GM19438 (cell line): ENCODE measurements around the gene CABLES2.

Source experiments
- ATAC-seq: cut with Tn5 transposase; IDR thresholded peaks from one replicate; pipeline ENCODE4 v1.9.1; 2021; ENCODE audit warnings: low read depth; ENCODE audit not compliant: unreplicated experiment

Gene CABLES2

GRCh38 chr20:62407221-62407992 lies at the start of gene CABLES2:
CABLES2 (minus strand) TSS chr20:62407285; CDS start chr20:62407276, 9 bp downstream.
- ATAC-seq, result peak; percentile 77

- ATAC-seq, result no peak
Measured at GRCh38 chr20:62455929-62456328, 48.8 kb upstream of the CABLES2 start.

GRCh38 chr20:62454904-62455636 lies 48.0 kb upstream of the CABLES2 start:
- no peak for ATAC-seq

- ATAC-seq, result no peak
Measured at GRCh38 chr20:62453186-62453808, 46.2 kb upstream of the CABLES2 start.

- no peak for ATAC-seq
Measured at GRCh38 chr20:62452475-62453095, 45.5 kb upstream of the CABLES2 start.

GRCh38 chr20:62451970-62452369 lies 44.9 kb upstream of the CABLES2 start:
- ATAC-seq, result no peak

GRCh38 chr20:62451156-62451767 lies 44.2 kb upstream of the CABLES2 start:
- no peak for ATAC-seq

GRCh38 chr20:62449951-62450691 lies 43.0 kb upstream of the CABLES2 start:
- no peak for ATAC-seq

GRCh38 chr20:62448788-62449187 lies 41.7 kb upstream of the CABLES2 start:
- ATAC-seq, result no peak

GRCh38 chr20:62448038-62448437 lies 41.0 kb upstream of the CABLES2 start:
- no peak for ATAC-seq

GRCh38 chr20:62446888-62447869 lies 40.1 kb upstream of the CABLES2 start:
- ATAC-seq, result no peak

- no peak for ATAC-seq
Measured at GRCh38 chr20:62446481-62446880, 39.4 kb upstream of the CABLES2 start.

GRCh38 chr20:62445553-62446340 lies 38.7 kb upstream of the CABLES2 start:
- ATAC-seq, result no peak

GRCh38 chr20:62444286-62444685 lies 37.2 kb upstream of the CABLES2 start:
- ATAC-seq, result no peak

GRCh38 chr20:62441987-62442539 lies 35.0 kb upstream of the CABLES2 start:
- no peak for ATAC-seq

- no peak for ATAC-seq
Measured at GRCh38 chr20:62439218-62439617, 32.1 kb upstream of the CABLES2 start.

GRCh38 chr20:62437927-62438326 lies 30.8 kb upstream of the CABLES2 start:
- no peak for ATAC-seq

- no peak for ATAC-seq
Measured at GRCh38 chr20:62437496-62437895, 30.4 kb upstream of the CABLES2 start.
